IMR-90 (cell line): ENCODE measurements around the gene VPS33A. TPM values are rescaled to one million over a fixed set of nuclear protein-coding genes. Genes with fewer than 3 reads are reported as not detected.

Experiments
- ATAC-seq: fragments of 200-7000 bp; cut with Tn5 transposase; 2 replicates; pipeline ENCODE4 v1.9.1; 2020; ENCODE audit warnings: low read depth, mild to moderate bottlenecking, moderate library complexity
- BruUV-seq: library from RNA; stranded (reverse); fragments of 400-500 nt; replicated peaks from 2 replicates; lab custom pipeline; 2021; lab: Mats Ljungman, UMichigan
- CTCF ChIA-PET: fragments of 300-600 bp; formaldehyde crosslinking; extraction: SDS; loops from one replicate; lab custom pipeline; 2021; ENCODE audit warnings: antibody characterized with exemption; lab: Yijun Ruan, JAX
- POLR2A ChIA-PET: fragments of 300-600 bp; sonication (Branson Sonifier 250); formaldehyde crosslinking; loops from one replicate; lab custom pipeline; 2022; ENCODE audit warnings: antibody characterized with exemption; ENCODE audit not compliant: unreplicated experiment; lab: Charles Lee
- DNase-seq: peaks from one replicate; pipeline ENCODE4 v3.0.0; 2013
- H2AFZ ChIP-seq: replicated peaks from 2 replicates; pipeline ENCODE3; 2013; ENCODE audit warnings: low read length, mild to moderate bottlenecking; ENCODE audit not compliant: poor library complexity
- H2AK5ac ChIP-seq: 2 replicates; pipeline ENCODE4 v1.6.1; 2013; ENCODE audit warnings: low read depth, low read length, inconsistent platforms
- H2AK9ac ChIP-seq: replicated peaks from 2 replicates; pipeline ENCODE3; 2013; ENCODE audit warnings: mild to moderate bottlenecking, low read depth, low read length, moderate library complexity; ENCODE audit not compliant: poor library complexity
- H2BK120ac ChIP-seq: 2 replicates; pipeline ENCODE4 v1.6.1; 2013; ENCODE audit warnings: low read depth, low read length, inconsistent platforms
- H2BK15ac ChIP-seq: 3 replicates; pipeline ENCODE4 v1.6.1; 2013; ENCODE audit warnings: low read depth, low read length, inconsistent platforms
- H2BK20ac ChIP-seq: 2 replicates; pipeline ENCODE4 v1.6.1; 2013; ENCODE audit warnings: low read depth, mild to moderate bottlenecking, inconsistent platforms, low read length, moderate library complexity
- H2BK5ac ChIP-seq: 2 replicates; pipeline ENCODE4 v1.6.1; 2013; ENCODE audit warnings: mild to moderate bottlenecking, low read depth, low read length, inconsistent platforms; ENCODE audit not compliant: poor library complexity, severe bottlenecking
- H3K14ac ChIP-seq: replicated peaks from 2 replicates; pipeline ENCODE4 v1.6.1; 2013; ENCODE audit warnings: low read depth, low read length, inconsistent platforms
- H3K18ac ChIP-seq: 2 replicates; pipeline ENCODE4 v1.6.1; 2013; ENCODE audit warnings: low read depth, low read length, control low read depth
- H3K23ac ChIP-seq: 2 replicates; pipeline ENCODE4 v1.6.1; 2013; ENCODE audit warnings: low read depth, low read length, inconsistent platforms
- H3K27ac ChIP-seq: 2 replicates; pipeline ENCODE4 v1.5.1; 2013; ENCODE audit warnings: mild to moderate bottlenecking, control low read depth, low read length; ENCODE audit not compliant: insufficient read depth
- H3K27me3 ChIP-seq: 2 replicates; pipeline ENCODE4 v1.6.1; 2013; ENCODE audit warnings: low read length; ENCODE audit not compliant: control insufficient read depth, insufficient read depth
- H3K36me3 ChIP-seq: 2 replicates; pipeline ENCODE4 v1.6.1; 2013; ENCODE audit warnings: low read length, mixed read lengths; ENCODE audit not compliant: control insufficient read depth, insufficient read depth
- H3K4ac ChIP-seq: 2 replicates; pipeline ENCODE4 v1.6.1; 2013; ENCODE audit warnings: low read depth, low read length, inconsistent platforms
- H3K4me1 ChIP-seq: 2 replicates; pipeline ENCODE4 v1.6.1; 2013; ENCODE audit warnings: low read length, mixed read lengths; ENCODE audit not compliant: control insufficient read depth, insufficient read depth
- H3K4me2 ChIP-seq: 2 replicates; pipeline ENCODE4 v1.6.1; 2013; ENCODE audit warnings: low read depth, mild to moderate bottlenecking, control low read depth, low read length, moderate library complexity
- H3K4me3 ChIP-seq: 2 replicates; pipeline ENCODE4 v1.5.1; 2013; ENCODE audit warnings: low read depth, mild to moderate bottlenecking, control low read depth, low read length, moderate library complexity; ENCODE audit not compliant: insufficient read depth
- H3K56ac ChIP-seq: 2 replicates; pipeline ENCODE4 v1.6.1; 2013; ENCODE audit warnings: low read length, inconsistent platforms; ENCODE audit not compliant: insufficient read depth; ENCODE audit errors: extremely low read depth
- H3K79me1 ChIP-seq, 2 experiments: 2 replicates each; pipeline ENCODE4 v1.6.1; 2013; ENCODE audit warnings: low read length in 2 of 2, inconsistent platforms in 1 of 2, low read depth in 1 of 2
- H3K9ac ChIP-seq: 2 replicates; pipeline ENCODE4 v1.6.1; 2013; ENCODE audit warnings: low read depth, low read length, control low read depth
- H3K9me1 ChIP-seq: 2 replicates; pipeline ENCODE4 v1.6.1; 2013; ENCODE audit warnings: low read length, inconsistent platforms; ENCODE audit not compliant: insufficient read depth
- H3K9me3 ChIP-seq: 2 replicates; pipeline ENCODE4 v1.6.1; 2013; ENCODE audit warnings: low read length; ENCODE audit not compliant: control insufficient read depth, insufficient read depth
- H4K20me1 ChIP-seq: 2 replicates; pipeline ENCODE4 v1.6.1; 2013; ENCODE audit warnings: low read length, inconsistent platforms; ENCODE audit not compliant: insufficient read depth
- H4K5ac ChIP-seq: 2 replicates; pipeline ENCODE4 v1.6.1; 2013; ENCODE audit warnings: mild to moderate bottlenecking, low read depth, low read length, control low read depth
- H4K8ac ChIP-seq, 2 experiments: 2 replicates each; pipeline ENCODE4 v1.6.1; 2013; ENCODE audit warnings: low read depth in 2 of 2, low read length in 2 of 2, control low read depth in 1 of 2, inconsistent platforms in 1 of 2
- H4K91ac ChIP-seq: 2 replicates; pipeline ENCODE4 v1.6.1; 2013; ENCODE audit warnings: low read depth, low read length, inconsistent platforms; ENCODE audit not compliant: insufficient read depth
- BHLHE40 ChIP-seq: fragments of 150-350 bp; IDR thresholded peaks from 2 replicates; pipeline ENCODE4 v1.6.1; 2016; ENCODE audit warnings: mild to moderate bottlenecking, low read depth, low read length
- CHD1 ChIP-seq: IDR thresholded peaks from 2 replicates; pipeline ENCODE4 v1.6.1; 2012; ENCODE audit warnings: low read depth, low read length, improper control_type of control experiment
- CTCF ChIP-seq: conservative IDR thresholded peaks from 2 replicates; pipeline ENCODE4 v1.5.1; 2012; ENCODE audit warnings: mild to moderate bottlenecking, low read depth, low read length, improper control_type of control experiment
- FOS ChIP-seq: fragments of 150-350 bp; IDR thresholded peaks from 2 replicates; pipeline ENCODE4 v1.6.1; 2016; ENCODE audit warnings: low read depth, low read length
- MAFK ChIP-seq: IDR thresholded peaks from 2 replicates; pipeline ENCODE4 v1.6.1; 2012; ENCODE audit warnings: low read depth, low read length, improper control_type of control experiment
- MXI1 ChIP-seq: IDR thresholded peaks from 2 replicates; pipeline ENCODE4 v1.6.1; 2012; ENCODE audit warnings: low read depth, mild to moderate bottlenecking, low read length, moderate library complexity, borderline replicate concordance
- NFE2L2 ChIP-seq: fragments of 150-350 bp; IDR thresholded peaks from 2 replicates; pipeline ENCODE4 v1.6.1; 2016; ENCODE audit warnings: low read depth, mild to moderate bottlenecking, low read length
- POLR2A ChIP-seq: IDR thresholded peaks from 2 replicates; pipeline ENCODE4 v1.6.1; 2012; ENCODE audit warnings: mild to moderate bottlenecking, low read depth, low read length
- RAD21 ChIP-seq: IDR thresholded peaks from 2 replicates; pipeline ENCODE4 v1.6.1; 2012; ENCODE audit warnings: low read length, improper control_type of control experiment
- RFX5 ChIP-seq: IDR thresholded peaks from 2 replicates; pipeline ENCODE4 v1.8.0; 2012; ENCODE audit warnings: low read depth, mild to moderate bottlenecking, low read length, moderate library complexity
- SMC3 ChIP-seq: fragments of 150-350 bp; IDR thresholded peaks from 2 replicates; pipeline ENCODE4 v1.6.1; 2016; ENCODE audit warnings: low read depth, mild to moderate bottlenecking, antibody characterized with exemption, low read length, moderate library complexity
- USF2 ChIP-seq: fragments of 150-350 bp; IDR thresholded peaks from 2 replicates; pipeline ENCODE4 v1.6.1; 2017; ENCODE audit warnings: mild to moderate bottlenecking, antibody characterized with exemption, low read length, low read depth
- WGBS, 2 experiments: methylation state at CpG; one replicate each; pipeline versions ENCODE4 v1.1.5 to v1.1.7; 2013; ENCODE audit warnings: missing lambda C conversion rate in 2 of 2; ENCODE audit not compliant: insufficient read length in 1 of 2; ENCODE audit errors: extremely low coverage in 2 of 2; 5-methylcytosine and 5-hydroxymethylcytosine counted together
- dilution Hi-C: fragments of 300-500 bp; cut with HindIII; formaldehyde crosslinking; loops from one replicate; pipeline ENCODE4 v1.14.3; 2018; ENCODE audit warnings: low sequenced_read_pairs; ENCODE audit not compliant: unreplicated experiment
- in situ Hi-C: fragments of 300-500 bp; cut with MboI; formaldehyde crosslinking; loops from 3 replicates; pipeline ENCODE4 v1.14.3; 2019; ENCODE audit warnings: low sequenced_read_pairs, inconsistent platforms, mixed read lengths
- intact Hi-C: fragments of 100-400 bp; cut with micrococcal nuclease; formaldehyde crosslinking; loops from 2 replicates; pipeline ENCODE4 v1.10.0; 2022
- polyA plus RNA-seq, 3 experiments: library from polyadenylated mRNA; depleted of rRNA; stranded (reverse); fragments of >200 nt; gene quantifications; 2 replicates each; pipeline ENCODE4 v1.2.3, GENCODE V29; 2012; ENCODE audit warnings: low replicate concordance in 1 of 3
- total RNA-seq: library from RNA; depleted of rRNA; stranded (reverse); fragments of >200 nt; gene quantifications from 2 replicates; pipeline ENCODE4 v1.2.3, GENCODE V29; 2012
- TF ChIP-seq, protein P1 (sequence below): fragments of 150-350 bp; IDR thresholded peaks from 2 replicates; pipeline ENCODE4 v1.6.1; 2016; ENCODE audit warnings: low read depth, mild to moderate bottlenecking, low read length, moderate library complexity, borderline replicate concordance

Gene VPS33A
- total and polyA plus RNA-seq, 2 of the 4 experiments (the other 2 are of a cell fraction) = 14.0 to 20.3 TPM

GRCh38 chr12:122199484-122200355 is 66.6 kb downstream of the VPS33A start:
- Histone ChIP-seq H3K4ac (no peak overlapping the region), H3K23ac (no peak overlapping the region), H3K18ac (no peak overlapping the region), H2AK9ac (peak overlapping the region; percentile 55), H3K79me1 (no peaks in the 10 kb centered on the region), H2BK120ac (peak overlapping the region; percentile 56; the same call in 1 of the 2 replicates), H2BK15ac (no peak overlapping the region), H3K9ac (no peak overlapping the region), H3K27me3 (peaks cover 14% of the 10 kb centered on the region), H2AFZ (peak overlapping the region; percentile 43), H3K27ac (no peak overlapping the region), H2BK5ac (no peak overlapping the region), H2BK20ac (no peak overlapping the region), H3K4me3 (no peak overlapping the region), H4K20me1 (no peaks in the 10 kb centered on the region), H3K14ac (no peak overlapping the region), H3K9me1 (0 out of 2 replicates have a peak, but pooled peaks cover 4% of the 10 kb centered on the region), H3K56ac (no peak overlapping the region), H2AK5ac (peak overlapping the region; percentile 38; the same call in 1 of the 2 replicates), H3K36me3 (no peaks in the 10 kb centered on the region), H3K9me3 (peaks cover 2% of the 10 kb centered on the region; the same call in 1 of the 2 replicates), H4K5ac (no peak overlapping the region), H3K4me2 (no peak overlapping the region), H4K8ac (no peak overlapping the region), H3K4me1 (peaks cover 4% of the 10 kb centered on the region), H4K91ac (no peak overlapping the region)
- TF ChIP-seq MAFK (no peak), USF2 (no peak), RFX5 (no peak), MXI1 (no peak), SMC3 (no peak), FOS (no peak), NFE2L2 (no peak), POLR2A (no peak), CHD1 (no peak), RAD21 (no peak), BHLHE40 (no peak), CTCF (no peak)
- TF ChIP-seq, protein P1, sequence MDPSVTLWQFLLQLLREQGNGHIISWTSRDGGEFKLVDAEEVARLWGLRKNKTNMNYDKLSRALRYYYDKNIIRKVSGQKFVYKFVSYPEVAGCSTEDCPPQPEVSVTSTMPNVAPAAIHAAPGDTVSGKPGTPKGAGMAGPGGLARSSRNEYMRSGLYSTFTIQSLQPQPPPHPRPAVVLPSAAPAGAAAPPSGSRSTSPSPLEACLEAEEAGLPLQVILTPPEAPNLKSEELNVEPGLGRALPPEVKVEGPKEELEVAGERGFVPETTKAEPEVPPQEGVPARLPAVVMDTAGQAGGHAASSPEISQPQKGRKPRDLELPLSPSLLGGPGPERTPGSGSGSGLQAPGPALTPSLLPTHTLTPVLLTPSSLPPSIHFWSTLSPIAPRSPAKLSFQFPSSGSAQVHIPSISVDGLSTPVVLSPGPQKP = no peak
- BruUV-seq = no TSS peak
- in situ Hi-C loops (no loop called here), intact Hi-C loops (no loop called here), dilution Hi-C loops (no loop called here)
- 92% methylated on average over 19 of the region's 29 CpGs; no CpG with 5 or more reads in 1 of the 2 experiments for WGBS, 2 experiments
- ChIA-PET POLR2A (no interaction called here), CTCF (no interaction called here)
- ATAC-seq (no peak), DNase-seq (no peak)
